HEK293 (cell line): ENCODE results near the gene BIN1.

Experiments used
- CTCF ChIA-PET: fragments of 350-600 bp; formaldehyde crosslinking; extraction: SDS; loops from one replicate; lab custom pipeline; 2021; ENCODE audit warnings: antibody characterized with exemption; lab: Yijun Ruan, JAX
- POLR2A ChIA-PET: fragments of 300-600 bp; formaldehyde crosslinking; extraction: SDS; loops from one replicate; lab custom pipeline; 2020; ENCODE audit warnings: antibody characterized with exemption, inconsistent platforms; lab: Yijun Ruan, JAX
- H3K27ac ChIP-seq: fragments of 200-500 bp; sonication (Bioruptor generic); 2 replicates; pipeline ENCODE4 v1.5.1; 2014; ENCODE audit warnings: low read depth, low read length, control low read depth, inconsistent platforms; ENCODE audit errors: extremely low read depth
- H3K36me3 ChIP-seq, 2 experiments: fragments of 200-500 bp in 1 of 2; sonication (Bioruptor generic) in 1 of 2; 1 replicate in 1 of 2; 2 replicates in 1 of 2; pipeline ENCODE4 v1.5.1; 2014 to 2017; ENCODE audit warnings: inconsistent platforms in 2 of 2, low read length in 2 of 2; ENCODE audit not compliant: control insufficient read depth in 2 of 2, insufficient read depth in 1 of 2
- H3K4me1 ChIP-seq: fragments of 200-500 bp; sonication (Bioruptor generic); 2 replicates; pipeline ENCODE4 v1.5.1; 2014; ENCODE audit warnings: mild to moderate bottlenecking, low read length, inconsistent platforms; ENCODE audit not compliant: control insufficient read depth, insufficient read depth
- H3K4me3 ChIP-seq: 2 replicates; pipeline ENCODE4 v1.5.1; 2011; ENCODE audit warnings: low read depth, mild to moderate bottlenecking, control low read depth, low read length, moderate library complexity
- H3K9me3 ChIP-seq: fragments of 200-500 bp; sonication (Bioruptor generic); 2 replicates; pipeline ENCODE4 v1.5.1; 2014; ENCODE audit warnings: low read depth, low read length, inconsistent platforms; ENCODE audit not compliant: control insufficient read depth, insufficient read depth
- EGR2 ChIP-seq: fragments of 450-650 bp; formaldehyde crosslinking; IDR thresholded peaks from 2 replicates; pipeline ENCODE4 v1.5.1; 2016; ENCODE audit warnings: low read depth, missing biosample characterization, missing genetic modification characterization
- KLF10 ChIP-seq: fragments of 450-650 bp; IDR thresholded peaks from 2 replicates; pipeline ENCODE4 v1.5.1; 2018; ENCODE audit warnings: missing biosample characterization, mild to moderate bottlenecking, missing genetic modification characterization
- PRDM10 ChIP-seq: fragments of 450-650 bp; formaldehyde crosslinking; IDR thresholded peaks from 2 replicates; pipeline ENCODE4 v1.5.1; 2016; ENCODE audit warnings: missing biosample characterization, missing genetic modification characterization
- PRDM2 ChIP-seq: fragments of 450-650 bp; formaldehyde crosslinking; IDR thresholded peaks from 2 replicates; pipeline ENCODE4 v1.5.1; 2016; ENCODE audit warnings: missing biosample characterization, missing genetic modification characterization, borderline replicate concordance
- SP3 ChIP-seq: fragments of 450-650 bp; formaldehyde crosslinking; IDR thresholded peaks from 2 replicates; pipeline ENCODE4 v1.5.1; 2016; ENCODE audit warnings: missing biosample characterization, missing genetic modification characterization
- ZBTB20 ChIP-seq: fragments of 450-650 bp; formaldehyde crosslinking; IDR thresholded peaks from 2 replicates; pipeline ENCODE4 v1.5.1; 2016; ENCODE audit warnings: missing biosample characterization, missing genetic modification characterization
- ZBTB26 ChIP-seq: fragments of 450-650 bp; formaldehyde crosslinking; optimal IDR thresholded peaks from 2 replicates; pipeline ENCODE3; 2016; ENCODE audit warnings: missing biosample characterization, mild to moderate bottlenecking, missing genetic modification characterization
- ZBTB6 ChIP-seq: fragments of 450-650 bp; formaldehyde crosslinking; IDR thresholded peaks from 2 replicates; pipeline ENCODE4 v1.5.1; 2017; ENCODE audit warnings: missing biosample characterization, missing genetic modification characterization
- ZEB2 ChIP-seq: fragments of 450-650 bp; formaldehyde crosslinking; IDR thresholded peaks from 2 replicates; pipeline ENCODE4 v1.5.1; 2016; ENCODE audit warnings: missing biosample characterization, missing genetic modification characterization
- ZNF140 ChIP-seq: fragments of 450-650 bp; formaldehyde crosslinking; IDR thresholded peaks from 2 replicates; pipeline ENCODE4 v1.5.1; 2016; ENCODE audit warnings: missing biosample characterization, missing genetic modification characterization
- ZNF488 ChIP-seq: fragments of 450-650 bp; formaldehyde crosslinking; IDR thresholded peaks from 2 replicates; pipeline ENCODE4 v1.5.1; 2016; ENCODE audit warnings: missing biosample characterization, missing genetic modification characterization
- ZNF548 ChIP-seq: fragments of 450-650 bp; formaldehyde crosslinking; IDR thresholded peaks from 2 replicates; pipeline ENCODE4 v1.5.1; 2016; ENCODE audit warnings: missing biosample characterization, missing genetic modification characterization
- ZNF555 ChIP-seq: fragments of 450-650 bp; formaldehyde crosslinking; conservative IDR thresholded peaks from 2 replicates; pipeline ENCODE4 v1.5.1; 2017; ENCODE audit warnings: missing biosample characterization, mild to moderate bottlenecking, missing genetic modification characterization, inconsistent platforms
- ZNF560 ChIP-seq: fragments of 450-650 bp; formaldehyde crosslinking; IDR thresholded peaks from 2 replicates; pipeline ENCODE4 v1.5.1; 2017; ENCODE audit warnings: missing biosample characterization, missing genetic modification characterization, borderline replicate concordance
- ZNF623 ChIP-seq: fragments of 450-650 bp; formaldehyde crosslinking; IDR thresholded peaks from 2 replicates; pipeline ENCODE4 v1.5.1; 2016; ENCODE audit warnings: missing biosample characterization, missing genetic modification characterization
- ZNF837 ChIP-seq: fragments of 450-650 bp; formaldehyde crosslinking; IDR thresholded peaks from 2 replicates; pipeline ENCODE4 v1.5.1; 2016; ENCODE audit warnings: missing biosample characterization, missing genetic modification characterization
- TF ChIP-seq, protein P1 (sequence below): fragments of 450-650 bp; formaldehyde crosslinking; IDR thresholded peaks from 2 replicates; pipeline ENCODE4 v1.5.1; 2016; ENCODE audit warnings: missing biosample characterization, missing genetic modification characterization
- TF ChIP-seq, protein P2 (sequence below): fragments of 450-650 bp; formaldehyde crosslinking; IDR thresholded peaks from 2 replicates; pipeline ENCODE4 v1.5.1; 2016; ENCODE audit warnings: missing biosample characterization, missing genetic modification characterization
- TF ChIP-seq, protein P3 (sequence below): fragments of 450-650 bp; formaldehyde crosslinking; IDR thresholded peaks from 2 replicates; pipeline ENCODE4 v1.5.1; 2017; ENCODE audit warnings: missing biosample characterization, missing genetic modification characterization

Gene BIN1

GRCh38 chr2:127138281-127138680 lies 31.3 kb upstream of the BIN1 start (continued):
- TF ChIP-seq PRDM10 (tag by site-specific recombination) (no peak), ZNF560 (tag by site-specific recombination) (no peak), ZNF548 (tag by site-specific recombination) (no peak), ZBTB6 (no peak), ZNF837 (no peak), ZBTB20 (tag by site-specific recombination) (no peak), ZNF140 (tag by site-specific recombination) (no peak)
- TF ChIP-seq, protein P1, sequence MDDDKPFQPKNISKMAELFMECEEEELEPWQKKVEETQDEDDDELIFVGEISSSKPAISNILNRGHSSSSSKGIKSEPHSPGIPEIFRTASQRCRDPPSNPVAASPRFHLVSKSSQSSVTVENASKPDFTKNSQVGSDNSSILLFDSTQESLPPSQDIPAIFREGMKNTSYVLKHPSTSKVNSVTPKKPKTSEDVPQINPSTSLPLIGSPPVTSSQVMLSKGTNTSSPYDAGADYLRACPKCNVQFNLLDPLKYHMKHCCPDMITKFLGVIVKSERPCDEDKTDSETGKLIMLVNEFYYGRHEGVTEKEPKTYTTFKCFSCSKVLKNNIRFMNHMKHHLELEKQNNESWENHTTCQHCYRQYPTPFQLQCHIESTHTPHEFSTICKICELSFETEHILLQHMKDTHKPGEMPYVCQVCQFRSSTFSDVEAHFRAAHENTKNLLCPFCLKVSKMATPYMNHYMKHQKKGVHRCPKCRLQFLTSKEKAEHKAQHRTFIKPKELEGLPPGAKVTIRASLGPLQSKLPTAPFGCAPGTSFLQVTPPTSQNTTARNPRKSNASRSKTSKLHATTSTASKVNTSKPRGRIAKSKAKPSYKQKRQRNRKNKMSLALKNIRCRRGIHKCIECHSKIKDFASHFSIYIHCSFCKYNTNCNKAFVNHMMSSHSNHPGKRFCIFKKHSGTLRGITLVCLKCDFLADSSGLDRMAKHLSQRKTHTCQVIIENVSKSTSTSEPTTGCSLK (tag by site-specific recombination), result no peak
- TF ChIP-seq, all 188 proteins: peak for 0

GRCh38 chr2:127137741-127138140 lies 30.8 kb upstream of the BIN1 start:
- H3K4me3 ChIP-seq, result no peak overlapping the region
- ChIA-PET POLR2A (interaction anchor here (0.6 kb wide), 1 partner anchor 338 kb away, joined by 4 read pairs; no protein-coding TSS in a partner anchor), CTCF (no interaction called here)
- H3K36me3 ChIP-seq, result no peaks in the 10 kb centered on the region
- no peaks in the 10 kb centered on the region for H3K4me1 ChIP-seq
- no peak overlapping the region for H3K27ac ChIP-seq
- H3K9me3 ChIP-seq, result no peaks in the 10 kb centered on the region
- TF ChIP-seq ZBTB26 (tag by site-specific recombination), result no peak
- TF ChIP-seq EGR2 (tag by site-specific recombination), result no peak
- TF ChIP-seq PRDM2, result no peak
- TF ChIP-seq, protein P2, sequence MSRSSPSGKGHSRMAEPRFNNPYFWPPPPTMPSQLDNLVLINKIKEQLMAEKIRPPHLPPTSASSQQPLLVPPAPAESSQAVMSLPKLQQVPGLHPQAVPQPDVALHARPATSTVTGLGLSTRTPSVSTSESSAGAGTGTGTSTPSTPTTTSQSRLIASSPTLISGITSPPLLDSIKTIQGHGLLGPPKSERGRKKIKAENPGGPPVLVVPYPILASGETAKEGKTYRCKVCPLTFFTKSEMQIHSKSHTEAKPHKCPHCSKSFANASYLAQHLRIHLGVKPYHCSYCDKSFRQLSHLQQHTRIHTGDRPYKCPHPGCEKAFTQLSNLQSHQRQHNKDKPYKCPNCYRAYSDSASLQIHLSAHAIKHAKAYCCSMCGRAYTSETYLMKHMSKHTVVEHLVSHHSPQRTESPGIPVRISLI (tag by site-specific recombination), result no peak
- no peak for TF ChIP-seq ZNF555 (tag by site-specific recombination)
- no peak for TF ChIP-seq SP3 (tag by site-specific recombination)
- TF ChIP-seq, protein P3, sequence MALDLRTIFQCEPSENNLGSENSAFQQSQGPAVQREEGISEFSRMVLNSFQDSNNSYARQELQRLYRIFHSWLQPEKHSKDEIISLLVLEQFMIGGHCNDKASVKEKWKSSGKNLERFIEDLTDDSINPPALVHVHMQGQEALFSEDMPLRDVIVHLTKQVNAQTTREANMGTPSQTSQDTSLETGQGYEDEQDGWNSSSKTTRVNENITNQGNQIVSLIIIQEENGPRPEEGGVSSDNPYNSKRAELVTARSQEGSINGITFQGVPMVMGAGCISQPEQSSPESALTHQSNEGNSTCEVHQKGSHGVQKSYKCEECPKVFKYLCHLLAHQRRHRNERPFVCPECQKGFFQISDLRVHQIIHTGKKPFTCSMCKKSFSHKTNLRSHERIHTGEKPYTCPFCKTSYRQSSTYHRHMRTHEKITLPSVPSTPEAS, result no peak
- no peak for TF ChIP-seq ZNF488 (tag by site-specific recombination)
- no peak for TF ChIP-seq KLF10 (tag by site-specific recombination)
- no peak for TF ChIP-seq ZEB2 (tag by site-specific recombination)
- no peak for TF ChIP-seq ZNF623 (tag by site-specific recombination)
